Measurements from ENCODE around the gene EDIL3.

The EDIL3 gene

DNA sequence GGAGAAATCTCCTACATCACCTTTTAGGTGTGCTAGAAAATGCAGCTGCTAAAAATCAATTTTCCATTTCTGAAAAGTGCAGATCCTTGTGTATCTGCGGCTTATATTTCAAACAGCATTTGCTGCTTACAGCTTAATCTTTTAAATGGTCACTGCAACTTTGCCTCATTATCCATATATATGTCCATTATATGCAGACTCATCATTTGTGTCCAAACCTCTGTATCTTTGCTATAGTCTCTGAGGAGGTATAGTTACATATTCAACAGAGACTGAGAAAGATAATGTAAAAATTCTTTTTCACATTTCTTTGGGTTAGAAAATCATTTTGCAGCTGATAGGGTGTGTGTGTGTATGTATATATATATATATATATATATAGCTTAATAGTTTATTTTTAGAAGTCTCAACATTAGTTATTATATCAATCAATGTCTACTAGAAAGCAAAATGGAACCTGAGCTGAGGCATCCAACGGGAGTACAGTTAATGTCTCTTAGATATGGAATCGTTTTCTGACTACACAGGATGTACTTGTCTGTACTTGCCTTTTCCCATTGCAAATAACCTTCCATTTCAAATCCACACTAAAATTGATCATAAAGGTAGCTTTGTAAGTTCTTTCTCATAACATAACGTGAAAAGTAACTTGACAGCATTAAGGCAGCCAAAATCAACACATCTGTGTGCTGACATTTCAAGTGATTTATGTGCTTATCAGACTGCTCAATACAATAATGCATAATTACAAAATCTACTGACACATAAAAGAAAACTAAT is 397.0 kb downstream of the EDIL3 start:
- no peak for FAIRE-seq
- DNase-seq (ENCODE audit: insufficient read length, low spot score) = no peak

DNA sequence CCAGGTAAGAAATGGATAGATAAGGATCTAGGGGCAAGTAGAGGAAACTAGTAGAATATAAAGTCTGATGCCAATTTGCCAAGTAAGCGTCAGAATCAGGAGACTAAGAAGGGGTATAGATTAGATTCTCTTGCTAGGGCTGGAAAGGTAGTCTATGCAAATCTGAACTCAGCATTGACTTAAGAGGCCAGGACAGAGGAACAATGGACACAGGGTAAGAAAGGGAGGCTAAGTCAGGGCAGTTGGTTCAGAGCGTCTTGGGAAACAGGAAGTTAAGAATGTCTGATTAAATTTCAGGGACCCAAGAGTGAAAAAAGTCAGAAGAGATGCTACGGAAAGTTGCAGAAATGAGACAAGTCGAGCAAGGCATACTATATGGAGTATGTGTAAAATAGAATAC is 400.8 kb downstream of the EDIL3 start:
- FAIRE-seq (no peak), DNase-seq (ENCODE audit: insufficient read length, low spot score) (no peak)

DNA sequence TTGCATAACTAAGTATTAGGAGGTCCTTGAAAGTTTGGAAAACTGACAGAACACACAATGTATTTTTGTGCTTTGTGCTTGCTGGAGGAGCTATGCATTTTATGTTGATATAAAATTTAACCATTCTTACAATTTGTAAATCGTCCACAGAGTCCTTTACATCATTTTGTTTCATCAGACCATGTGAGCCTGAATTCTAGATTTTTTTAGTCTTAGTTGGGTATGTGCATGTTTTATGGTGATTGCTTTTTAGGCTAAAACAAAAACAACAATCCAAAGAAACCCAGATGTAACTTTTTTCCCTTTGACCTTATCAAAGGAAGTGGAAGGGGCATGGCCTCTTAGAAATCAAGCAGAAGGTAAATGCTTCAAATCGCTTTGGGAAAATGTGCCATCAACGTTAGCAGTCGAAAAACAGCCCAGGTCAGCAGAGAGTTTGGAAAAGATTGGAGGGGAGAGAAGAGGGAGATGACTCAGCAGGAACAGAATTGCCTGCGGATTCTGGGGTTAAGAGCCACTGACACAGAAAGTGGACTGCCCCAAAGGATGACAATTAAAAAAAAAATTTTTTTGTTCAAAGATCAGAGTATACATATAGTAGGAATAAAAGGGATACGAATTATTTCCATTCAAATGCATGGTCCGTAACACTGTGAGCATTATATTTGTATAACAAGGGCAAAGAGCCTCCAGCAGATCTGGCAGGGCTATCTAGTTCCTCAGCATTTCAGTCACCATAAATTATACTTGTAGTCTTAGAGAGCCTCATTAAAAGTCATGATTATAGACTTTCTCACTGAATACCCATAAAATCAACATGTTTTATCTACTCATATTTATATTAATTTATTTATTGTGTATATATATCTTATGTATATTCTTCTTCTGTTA is 410.5 kb downstream of the EDIL3 start:
- FAIRE-seq = no peak
- DNase-seq (ENCODE audit: insufficient read length, low spot score) = no peak

- FAIRE-seq = no peak
- DNase-seq (ENCODE audit: insufficient read length, low spot score) = no peak
Observed at GRCh38 chr5:83972909-83973308, 411.8 kb downstream of the EDIL3 start.

- DNase-seq (ENCODE audit: insufficient read length, low spot score) = no peak
- FAIRE-seq = no peak
Observed at GRCh38 chr5:83972236-83972635, 412.4 kb downstream of the EDIL3 start.

GRCh38 chr5:83967417-83967816 is 417.3 kb downstream of the EDIL3 start:
- FAIRE-seq (no peak), DNase-seq (ENCODE audit: insufficient read length, low spot score) (no peak)

DNA sequence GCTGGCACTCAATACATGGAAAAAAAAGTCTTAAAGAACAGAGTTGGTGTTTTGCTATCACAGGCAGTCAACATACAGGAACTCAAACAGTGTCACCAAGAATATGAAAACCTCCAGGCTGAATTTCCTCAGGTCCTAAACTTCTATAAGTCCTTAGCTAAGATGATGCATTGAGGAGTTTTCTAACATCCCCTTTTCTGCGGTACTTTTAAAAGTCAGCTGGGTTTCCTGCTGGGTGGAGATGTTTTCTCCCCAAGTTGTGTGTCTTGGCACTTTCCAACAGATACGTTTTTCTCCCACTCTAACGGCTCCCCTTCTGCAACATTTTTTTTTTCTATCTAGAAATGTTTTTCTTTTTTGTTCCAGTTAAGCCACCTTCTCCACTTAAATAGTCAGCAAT is 419.2 kb downstream of the EDIL3 start:
- FAIRE-seq (no peak), DNase-seq (ENCODE audit: insufficient read length, low spot score) (no peak)

DNA sequence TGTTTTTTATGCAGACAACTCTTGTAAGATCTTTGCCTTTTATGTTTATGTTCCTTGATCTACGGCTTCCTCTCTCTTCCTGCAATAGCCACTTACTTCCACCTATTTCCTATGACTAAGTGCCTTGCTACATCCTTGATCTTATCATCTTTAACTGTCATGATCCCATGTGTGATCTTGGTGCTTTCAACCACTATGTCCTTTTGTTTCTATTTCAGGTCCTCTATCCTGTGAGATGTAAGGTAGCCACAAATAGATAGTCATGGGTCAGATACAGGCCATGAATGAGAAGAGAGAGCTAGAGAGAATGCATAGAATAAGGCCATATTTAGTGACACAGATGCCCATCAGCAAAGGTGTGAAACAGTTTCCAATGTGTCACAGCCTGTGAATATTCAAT is 420.4 kb downstream of the EDIL3 start:
- FAIRE-seq (no peak), DNase-seq (ENCODE audit: insufficient read length, low spot score) (no peak)

GRCh38 chr5:83957188-83957587 is 427.5 kb downstream of the EDIL3 start:
- FAIRE-seq (no peak), DNase-seq (ENCODE audit: insufficient read length, low spot score) (no peak)

DNA sequence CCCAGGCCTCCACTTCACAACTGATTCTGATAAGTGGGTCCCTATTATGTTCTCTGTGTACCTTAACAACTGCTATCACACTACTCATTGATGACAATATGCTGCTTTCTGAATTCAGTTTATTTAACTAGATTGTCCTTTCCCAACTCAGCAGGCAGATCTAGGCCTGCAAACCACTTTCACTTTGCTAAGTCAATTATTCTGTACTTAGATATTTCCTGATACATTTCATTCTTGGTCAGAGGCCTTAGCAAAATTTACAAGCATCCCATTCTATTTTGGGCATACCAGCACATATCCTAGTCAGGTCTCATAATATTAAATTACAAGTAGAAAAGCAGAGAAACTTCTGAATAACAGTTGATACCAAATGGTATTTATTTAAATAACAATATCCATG is 428.3 kb downstream of the EDIL3 start:
- FAIRE-seq (no peak), DNase-seq (ENCODE audit: insufficient read length, low spot score) (no peak)

DNA sequence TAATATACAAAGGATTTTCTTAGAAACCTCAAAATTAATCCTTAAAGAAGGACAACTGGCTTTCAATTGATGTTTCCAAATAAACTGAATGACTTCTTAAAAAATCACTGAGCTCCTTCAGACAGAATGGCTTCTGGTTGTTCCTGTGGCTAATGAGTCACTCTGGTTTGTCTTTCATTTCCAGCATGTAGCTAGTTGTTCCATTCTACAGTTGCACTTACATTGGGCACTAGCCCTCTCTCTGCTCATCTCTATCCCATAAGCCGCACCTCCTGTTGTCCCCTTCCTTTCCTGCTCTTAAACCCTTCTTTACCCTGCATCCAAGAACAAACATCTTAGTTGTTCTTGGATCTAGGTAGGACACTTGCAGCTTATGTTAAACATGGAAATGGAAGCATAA is 428.8 kb downstream of the EDIL3 start:
- DNase-seq (ENCODE audit: insufficient read length, low spot score) = no peak
- no peak for FAIRE-seq

GRCh38 chr5:83947763-83948162 is 436.9 kb downstream of the EDIL3 start:
- DNase-seq (ENCODE audit: insufficient read length, low spot score) (no peak), FAIRE-seq (no peak)

DNA sequence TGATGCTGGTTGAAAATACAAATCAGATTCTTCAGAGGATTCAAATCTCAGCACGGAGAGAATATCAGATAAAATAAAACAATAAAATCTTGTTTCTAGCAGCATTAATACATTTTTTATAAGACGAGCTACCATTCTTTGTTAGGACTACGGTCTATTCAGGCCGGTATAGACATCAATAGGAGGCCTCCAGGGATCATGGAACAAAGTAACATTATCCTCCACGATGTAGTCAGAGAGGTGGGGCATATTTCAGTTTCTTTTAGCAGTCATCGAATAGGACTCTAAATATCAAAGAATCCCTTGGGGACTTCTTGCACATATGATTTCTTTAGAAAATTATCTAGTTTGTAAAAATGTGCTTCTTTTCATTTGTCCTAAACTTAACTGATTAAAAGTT is 438.2 kb downstream of the EDIL3 start:
- DNase-seq (ENCODE audit: insufficient read length, low spot score) (no peak), FAIRE-seq (no peak)

DNA sequence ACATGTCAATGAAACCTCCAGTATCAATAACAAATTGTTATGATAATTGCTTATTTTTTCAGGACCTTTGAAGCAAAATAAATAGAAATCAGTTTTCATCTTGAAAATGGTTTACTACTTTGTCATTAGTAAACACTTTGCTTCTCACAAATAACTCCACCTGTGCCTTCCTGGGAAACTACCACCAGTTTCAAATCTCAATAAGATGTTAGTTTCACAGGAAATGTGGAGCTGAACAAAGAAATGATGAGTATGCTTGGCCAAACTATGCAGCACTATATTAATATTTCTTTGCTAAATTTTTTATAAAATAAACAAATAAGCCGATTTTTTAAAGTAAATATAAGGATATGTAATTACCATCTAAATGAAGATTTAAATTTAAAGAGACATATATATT is 442.5 kb downstream of the EDIL3 start:
- FAIRE-seq = no peak
- DNase-seq (ENCODE audit: insufficient read length, low spot score) = no peak

DNA sequence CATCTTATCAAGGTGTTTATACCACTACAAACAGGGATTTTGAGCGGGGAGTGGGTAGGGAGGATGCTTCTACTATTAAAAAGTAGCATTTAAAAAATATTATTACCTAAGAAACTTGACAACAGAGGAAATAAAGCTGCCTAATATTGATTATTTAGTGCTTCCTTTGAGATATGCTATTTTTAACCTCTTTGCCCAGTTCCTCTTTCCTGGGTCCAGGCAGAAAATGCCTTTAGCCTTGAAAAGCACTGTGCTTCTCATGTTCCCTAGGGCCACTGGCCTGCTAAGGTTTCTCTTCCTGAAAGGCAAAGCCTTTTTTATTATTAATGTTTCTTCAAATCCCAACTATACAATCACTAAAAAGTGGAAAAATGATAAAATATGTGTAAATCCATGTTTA is 446.8 kb downstream of the EDIL3 start:
- DNase-seq (ENCODE audit: insufficient read length, low spot score) (no peak), FAIRE-seq (no peak)

DNA sequence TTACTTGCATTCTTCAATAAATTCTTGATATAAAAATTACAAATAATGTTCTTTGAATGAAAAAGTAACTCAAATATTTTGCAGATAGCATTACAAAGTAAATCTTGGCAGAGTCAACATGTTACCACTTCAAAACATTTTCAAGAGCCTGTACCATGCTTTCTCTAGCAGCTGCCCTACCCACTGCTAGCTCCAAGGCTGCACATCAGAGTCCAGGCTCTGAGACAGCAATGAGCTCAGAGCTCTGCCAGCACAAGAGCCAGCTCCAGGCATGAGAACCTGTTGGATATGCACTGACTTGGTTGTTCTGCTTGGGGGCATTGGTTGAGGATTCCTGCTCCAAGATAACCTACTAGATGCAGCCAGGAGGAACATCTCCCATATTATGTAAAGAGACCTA is 452.7 kb downstream of the EDIL3 start:
- DNase-seq (ENCODE audit: insufficient read length, low spot score) (no peak), FAIRE-seq (no peak)

DNA sequence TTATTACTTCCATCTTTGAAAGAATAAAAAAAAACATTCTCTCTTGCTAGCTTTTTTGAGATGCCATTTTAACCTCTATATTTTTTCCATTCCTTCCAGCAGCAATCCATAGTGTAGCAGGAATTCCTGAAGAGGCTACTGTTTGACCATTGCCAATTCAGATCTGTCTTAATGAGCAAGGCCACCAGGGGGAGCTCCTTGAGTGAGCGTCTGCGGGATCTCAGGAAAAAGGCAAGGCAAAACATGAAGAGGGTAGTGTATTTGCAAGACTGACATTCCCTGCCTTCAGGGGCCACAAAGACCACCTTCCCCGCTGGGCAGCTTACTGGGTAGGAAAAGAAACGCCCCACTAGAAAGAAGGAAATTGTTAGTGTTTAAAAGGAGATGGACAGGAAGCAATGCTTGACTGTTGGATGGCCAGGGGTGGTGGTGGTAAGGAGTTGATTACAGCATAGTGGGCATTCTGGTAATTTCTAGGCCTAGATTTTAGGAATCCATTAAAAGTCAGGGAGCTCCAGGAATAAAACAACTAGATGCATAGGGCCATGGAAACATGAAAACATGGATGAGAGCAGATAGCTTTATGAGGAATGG is 457.4 kb downstream of the EDIL3 start:
- FAIRE-seq (peak; percentile 20), DNase-seq (ENCODE audit: insufficient read length, low spot score) (peak; percentile 37)

- no peak for FAIRE-seq
Observed at GRCh38 chr5:83925955-83926337, 458.7 kb downstream of the EDIL3 start.

DNA sequence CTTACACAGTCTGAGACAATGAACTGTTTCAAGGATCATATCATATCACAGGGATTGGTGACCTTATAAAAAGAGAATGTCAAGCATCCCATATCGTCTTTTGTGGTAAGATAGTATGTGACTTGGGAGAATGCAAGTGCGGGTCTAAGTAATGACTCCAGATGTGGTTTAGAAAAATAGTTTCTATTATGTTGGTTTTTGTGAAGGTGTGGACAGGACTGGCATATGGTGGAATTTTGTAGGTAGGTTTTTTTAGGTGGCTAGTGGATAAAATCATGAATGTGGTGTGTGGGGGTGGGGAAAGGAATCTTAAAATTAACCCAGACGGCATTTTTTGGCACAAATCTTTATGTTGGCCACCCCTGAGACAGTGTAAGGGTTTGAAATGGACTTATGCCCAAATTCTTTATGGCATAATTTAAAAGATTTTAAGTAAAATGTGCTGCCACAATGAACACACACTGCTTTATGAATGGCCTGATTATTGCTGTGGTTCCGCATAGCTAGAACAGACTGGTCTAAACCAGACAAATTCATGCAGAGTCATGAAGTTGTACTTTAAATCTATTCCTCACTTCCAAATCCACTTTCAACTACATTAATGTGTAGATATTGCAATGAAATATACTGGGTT is 459.2 kb downstream of the EDIL3 start:
- FAIRE-seq (no peak), DNase-seq (ENCODE audit: insufficient read length, low spot score) (peak; percentile 45)

More at GRCh38 chr5:83925955-83926337, 458.7 kb downstream of the EDIL3 start:
- DNase-seq (ENCODE audit: insufficient read length, low spot score) = peak; percentile 3

- FAIRE-seq = no peak
Observed at GRCh38 chr5:83924891-83925290, 459.8 kb downstream of the EDIL3 start.

GRCh38 chr5:83924171-83924570 is 460.5 kb downstream of the EDIL3 start:
- no peak for DNase-seq (ENCODE audit: insufficient read length, low spot score)
- FAIRE-seq = no peak

More at GRCh38 chr5:83924891-83925290, 459.8 kb downstream of the EDIL3 start:
- no peak for DNase-seq (ENCODE audit: insufficient read length, low spot score)
